NCI-H510A treated with DMSO at 0.1 percent for 48 hours (cell line): Measurements from ENCODE around the gene GPR18.

ENCODE experiments used
- DNase-seq: peaks from one replicate; lab custom pipeline; 2025; lab: John Stamatoyannopoulos, UW

GPR18 gene

GRCh38 chr13:99208185-99208584 is 50.0 kb downstream of the GPR18 start:
- DNase-seq = no peak

- no peak for DNase-seq
These were observed 50.7 kb downstream of the GPR18 start for GRCh38 chr13:99207511-99207910.

- no peak for DNase-seq
These were observed 51.3 kb downstream of the GPR18 start for GRCh38 chr13:99206873-99207272.

- DNase-seq = no peak
These were observed 52.0 kb downstream of the GPR18 start for GRCh38 chr13:99206226-99206625.

- no peak for DNase-seq
These were observed 52.5 kb downstream of the GPR18 start for GRCh38 chr13:99205621-99206220.
